HG02642 (cell line): ENCODE measurements around the gene E2F3.
"Not testable (repeated sequence)": the region's sequence is repeated elsewhere in the genome, so short reads cannot be mapped to it uniquely, and the experiment has no call there.

Experiments used
- ATAC-seq: cut with Tn5 transposase; IDR thresholded peaks from one replicate; pipeline ENCODE4 v1.9.1; 2021; ENCODE audit warnings: mild to moderate bottlenecking; ENCODE audit not compliant: unreplicated experiment, poor library complexity

Gene E2F3

GRCh38 chr6:20458027-20458894, 56.6 kb downstream of the E2F3 start:
- no peak for ATAC-seq

DNA sequence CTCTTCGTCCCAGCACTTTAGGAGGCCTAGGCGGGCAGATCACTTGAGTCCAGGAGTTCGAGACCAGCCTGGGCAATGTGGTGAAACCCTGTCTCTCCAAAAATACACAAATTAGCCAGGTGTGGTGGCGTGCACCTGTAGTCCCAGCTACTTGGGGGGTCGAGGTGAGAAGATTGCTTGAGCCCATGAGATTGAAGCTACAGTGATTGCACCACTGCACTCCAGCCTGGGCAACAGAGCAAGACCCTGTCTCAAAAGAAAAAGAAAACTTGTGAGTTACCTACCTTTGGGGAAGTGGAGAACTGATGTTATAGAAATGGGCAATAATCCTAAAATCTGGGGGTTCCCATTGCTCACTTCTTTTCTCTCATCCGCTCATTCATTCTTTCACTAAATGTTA, 58.0 kb downstream of the E2F3 start:
- no peak for ATAC-seq

GRCh38 chr6:20461576-20461975, 59.9 kb downstream of the E2F3 start:
- ATAC-seq = no peak

- ATAC-seq = peak; percentile 67
Measured at GRCh38 chr6:20463396-20463795, 61.7 kb downstream of the E2F3 start.

DNA sequence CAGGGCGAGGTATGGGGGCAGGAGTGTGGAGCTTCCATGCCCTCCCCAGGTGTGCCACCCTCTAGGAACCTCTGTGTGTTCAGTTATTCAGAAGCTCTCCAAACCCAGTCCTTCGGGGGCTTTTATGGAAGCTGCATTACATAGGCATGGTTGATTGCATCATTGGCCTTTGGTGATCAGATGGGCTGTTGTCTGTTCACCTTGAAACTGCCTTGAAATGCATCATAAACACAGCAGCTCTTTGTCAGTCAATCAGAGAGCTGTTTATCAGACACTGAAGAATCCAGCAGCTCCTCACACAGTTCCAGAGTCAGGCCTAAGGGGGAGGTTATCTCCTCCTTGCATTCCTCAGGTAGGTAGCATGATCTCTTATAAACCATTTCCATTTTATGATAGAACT, 62.4 kb downstream of the E2F3 start:
- peak; percentile 19 for ATAC-seq

DNA sequence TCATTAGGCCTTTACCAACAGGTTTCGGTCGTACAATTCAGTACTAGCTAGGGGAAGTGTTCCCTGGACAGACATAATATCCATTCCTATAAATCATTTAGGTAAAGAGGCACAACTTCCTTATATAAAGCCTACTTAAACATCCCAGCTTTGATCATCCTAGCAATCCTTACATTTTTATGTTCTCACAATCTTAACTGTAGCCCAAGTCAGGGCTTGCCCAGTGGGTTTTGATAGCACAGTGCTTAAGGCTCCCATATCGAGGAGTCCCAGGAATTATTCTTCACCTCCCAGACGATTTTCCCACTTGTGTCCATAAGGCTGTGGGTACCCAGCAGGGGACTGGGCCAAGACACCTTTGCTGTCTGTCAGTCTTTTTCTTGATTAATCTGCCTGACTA, 63.2 kb downstream of the E2F3 start:
- no peak for ATAC-seq

- ATAC-seq = not testable (repeated sequence)
Measured at GRCh38 chr6:20465616-20466015, 63.9 kb downstream of the E2F3 start.

- ATAC-seq = peak; percentile 65
Measured at GRCh38 chr6:20467437-20467836, 65.8 kb downstream of the E2F3 start.

DNA sequence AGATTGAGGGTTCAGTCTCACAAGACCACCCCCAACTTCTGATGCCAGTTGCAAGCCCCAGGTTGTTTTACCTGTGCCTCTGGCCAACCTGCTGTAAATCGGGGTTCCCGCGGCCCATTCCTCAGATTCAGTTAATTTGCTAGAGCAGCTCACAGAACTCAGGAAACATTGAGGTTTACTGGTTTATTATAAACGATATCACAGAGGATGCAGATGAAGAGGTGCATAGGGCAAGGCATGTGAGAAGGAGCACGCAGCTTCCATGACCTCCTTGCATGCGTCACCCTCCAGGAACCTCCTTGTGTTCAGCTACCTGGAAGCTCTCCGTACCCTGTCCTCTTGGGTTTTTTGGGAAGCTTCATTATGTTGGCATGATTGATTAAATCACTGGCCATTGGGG, 66.5 kb downstream of the E2F3 start:
- no peak for ATAC-seq

DNA sequence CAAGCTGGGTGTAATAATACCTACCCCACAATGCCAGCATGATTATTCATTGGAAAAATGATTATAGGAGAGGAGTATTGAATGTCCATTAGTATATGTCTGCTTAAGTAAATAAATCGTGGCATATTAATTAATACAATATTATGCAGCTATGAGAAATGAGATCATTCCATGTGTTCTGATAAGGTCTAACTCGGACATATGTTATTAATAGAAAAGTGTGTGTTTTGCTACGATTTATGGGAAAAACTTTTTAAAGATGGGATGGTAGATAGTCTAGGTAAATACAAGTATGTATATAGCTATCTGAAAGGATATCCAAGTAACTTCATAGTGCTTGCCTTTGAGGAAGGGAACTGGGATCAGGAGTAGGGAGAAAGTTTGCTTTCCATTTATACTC, 71.1 kb downstream of the E2F3 start:
- no peak for ATAC-seq

GRCh38 chr6:20473518-20473917, 71.8 kb downstream of the E2F3 start:
- ATAC-seq = no peak

- no peak for ATAC-seq
Measured at GRCh38 chr6:20474874-20475542, 73.3 kb downstream of the E2F3 start.

DNA sequence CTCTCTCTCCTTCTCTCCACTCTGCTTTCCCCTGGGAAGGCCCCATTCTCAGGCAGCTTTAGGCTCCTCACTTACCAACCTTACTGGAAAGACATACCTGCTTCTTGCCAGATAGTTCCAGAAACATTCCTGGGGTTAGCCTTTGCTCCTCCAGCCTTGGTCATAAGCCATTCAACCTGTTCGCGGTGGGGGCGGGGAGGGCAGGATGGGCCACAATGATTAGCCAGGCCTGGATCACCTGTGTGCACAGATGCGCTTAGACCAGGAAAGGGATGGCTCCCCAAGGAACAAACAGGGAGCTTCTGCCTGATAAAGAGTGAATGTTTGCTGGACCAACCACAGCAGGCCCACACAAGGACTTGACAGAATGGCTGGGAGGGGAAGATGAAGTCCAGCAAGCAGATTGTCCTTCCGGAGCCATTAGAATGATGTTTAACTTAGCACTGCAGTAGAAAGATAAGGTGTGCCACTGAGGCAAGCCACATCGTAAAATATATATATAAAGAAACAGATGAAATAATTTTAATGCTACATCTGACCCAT, 74.9 kb downstream of the E2F3 start:
- ATAC-seq = no peak

DNA sequence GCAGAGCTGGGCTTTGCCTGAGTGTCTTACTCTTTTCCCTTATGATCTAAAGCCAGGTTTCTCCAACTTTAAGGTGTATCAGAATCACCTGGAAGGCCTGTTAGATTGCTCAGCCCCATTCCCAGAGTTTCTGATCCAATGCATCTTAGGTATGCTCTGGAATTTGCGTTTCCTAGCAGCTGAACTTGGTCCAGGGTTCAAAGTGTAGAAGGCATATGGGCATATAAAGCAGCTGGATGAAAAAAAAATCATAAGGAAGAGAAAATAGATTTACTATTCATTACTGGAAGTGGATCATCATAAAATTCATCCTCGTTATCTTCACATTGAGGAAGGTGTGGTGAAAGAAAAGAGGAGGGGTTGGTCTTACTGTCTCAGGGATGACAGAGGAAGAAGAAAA, 75.8 kb downstream of the E2F3 start:
- no peak for ATAC-seq

DNA sequence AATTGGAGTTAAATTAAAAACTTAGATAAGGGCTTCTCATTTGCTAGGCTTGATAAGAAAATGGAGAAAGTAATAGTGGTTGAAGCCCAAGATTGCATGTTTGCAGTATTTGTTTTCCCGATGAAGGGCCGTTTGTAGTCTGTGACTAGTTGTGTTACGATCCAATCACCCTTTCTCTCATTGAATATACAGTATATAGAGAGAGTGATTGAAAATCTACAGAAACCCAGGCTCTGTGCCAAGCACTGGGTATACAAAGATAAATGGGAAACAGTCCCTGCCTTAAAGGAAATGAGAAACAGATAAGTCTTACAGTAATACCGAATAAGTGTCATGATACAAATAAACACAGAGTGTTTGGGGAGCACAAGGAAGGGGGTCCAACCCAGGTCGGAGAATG, 77.4 kb downstream of the E2F3 start:
- no peak for ATAC-seq

- ATAC-seq = no peak
Measured at GRCh38 chr6:20479526-20479925, 77.8 kb downstream of the E2F3 start.

GRCh38 chr6:20481281-20481680, 79.6 kb downstream of the E2F3 start:
- no peak for ATAC-seq

- ATAC-seq = no peak
Measured at GRCh38 chr6:20483887-20484497, 82.3 kb downstream of the E2F3 start.

GRCh38 chr6:20486641-20487040, 85.0 kb downstream of the E2F3 start:
- no peak for ATAC-seq

GRCh38 chr6:20487669-20488375, 86.1 kb downstream of the E2F3 start:
- ATAC-seq = no peak
